Umbilical cord (tissue), 2 donors: ENCODE measurements around the gene TTC19. TPM values are rescaled to one million over a fixed set of nuclear protein-coding genes. Genes with fewer than 3 reads are reported as not detected.
"Not testable (repeated sequence)": the region's sequence is repeated elsewhere in the genome, so short reads cannot be mapped to it uniquely, and the experiment has no call there.

Experiments
- DNase-seq: peaks from one replicate; pipeline ENCODE4 v3.0.0-alpha.2; 2015; ENCODE audit warnings: low spot score
- total RNA-seq: library from RNA; depleted of rRNA; stranded (reverse); fragments of >200 nt; gene quantifications from one replicate; pipeline ENCODE4 v1.2.3, GENCODE V29; 2014; ENCODE audit warnings: low replicate concordance; ENCODE audit not compliant: insufficient read depth

The TTC19 gene
- total RNA-seq, 1 donor from 2014 or later: 43.8 TPM

- DNase-seq: no peak
These were observed 26.6 kb upstream of the TTC19 start for GRCh38 chr17:15973016-15973415.

DNA sequence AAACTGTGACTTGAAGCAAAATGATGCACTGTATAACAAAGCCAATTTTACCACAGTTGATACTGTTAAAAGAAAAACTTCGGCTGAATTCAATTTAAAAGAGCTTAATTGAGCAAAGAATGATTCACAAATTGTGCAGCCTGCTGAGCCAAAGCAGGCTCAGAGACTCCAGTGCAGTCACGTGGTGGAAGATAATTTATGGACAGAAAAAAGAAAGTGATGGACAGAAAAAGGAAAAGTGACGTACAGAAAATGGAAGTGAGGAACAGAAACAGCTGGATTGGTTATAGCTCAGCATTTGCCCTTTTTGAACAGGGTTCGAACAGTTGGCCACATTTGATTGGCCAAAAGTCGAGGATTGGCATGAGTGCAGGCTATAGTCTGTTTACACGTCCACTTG is 25.8 kb upstream of the TTC19 start:
- no peak for DNase-seq

DNA sequence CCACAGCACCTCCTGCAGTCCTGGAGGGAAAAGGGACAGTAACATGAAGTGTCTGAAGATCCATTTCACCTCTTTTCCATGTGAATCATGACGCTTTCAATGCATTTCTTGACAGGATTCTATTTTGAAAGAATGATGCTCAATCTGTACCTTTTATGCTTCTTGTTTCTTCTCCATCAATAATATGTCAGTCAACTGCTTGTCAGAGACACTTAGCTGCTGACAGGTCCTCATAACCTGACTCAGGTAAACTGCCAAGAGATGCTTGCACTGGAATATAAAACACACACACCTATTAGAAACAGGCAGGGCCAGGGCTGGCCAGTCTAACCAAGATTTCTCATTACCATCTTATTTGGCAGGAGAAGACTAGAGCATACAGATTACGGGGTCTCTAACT is 21.7 kb upstream of the TTC19 start:
- no peak for DNase-seq

- peak; percentile 18 for DNase-seq
These were observed 21.0 kb upstream of the TTC19 start for GRCh38 chr17:15978606-15979005.

DNA sequence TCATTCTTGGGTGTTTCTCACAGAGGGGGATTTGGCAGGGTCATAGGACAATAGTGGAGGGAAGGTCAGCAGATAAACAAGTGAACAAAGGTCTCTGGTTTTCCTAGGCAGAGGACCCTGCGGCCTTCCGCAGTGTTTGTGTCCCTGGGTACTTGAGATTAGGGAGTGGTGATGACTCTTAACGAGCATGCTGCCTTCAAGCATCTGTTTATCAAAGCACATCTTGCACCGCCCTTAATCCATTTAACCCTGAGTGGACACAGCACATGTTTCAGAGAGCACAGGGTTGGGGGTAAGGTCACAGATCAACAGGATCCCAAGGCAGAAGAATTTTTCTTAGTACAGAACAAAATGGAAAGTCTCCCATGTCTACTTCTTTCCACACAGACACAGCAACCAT is 20.6 kb upstream of the TTC19 start:
- DNase-seq: not testable (repeated sequence)

DNA sequence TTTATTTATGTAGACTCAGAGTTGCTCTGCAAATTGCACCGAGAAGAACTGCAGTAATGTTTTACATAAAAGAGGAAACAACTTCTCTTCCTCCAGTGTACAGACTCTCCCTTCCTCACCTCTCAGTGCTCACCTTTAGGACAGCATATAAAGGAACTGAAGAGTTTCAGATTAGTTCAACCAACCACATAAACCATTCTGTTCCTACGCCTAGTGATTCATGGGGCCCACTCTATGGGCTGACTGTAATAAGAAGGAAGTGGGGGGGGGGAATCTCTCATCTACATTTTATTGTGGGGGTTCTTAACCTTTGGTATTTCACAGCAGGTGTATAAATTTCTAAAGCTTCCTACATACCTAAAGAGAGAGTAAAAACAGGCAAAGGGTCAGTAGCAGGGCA is 18.4 kb upstream of the TTC19 start:
- DNase-seq: no peak

DNA sequence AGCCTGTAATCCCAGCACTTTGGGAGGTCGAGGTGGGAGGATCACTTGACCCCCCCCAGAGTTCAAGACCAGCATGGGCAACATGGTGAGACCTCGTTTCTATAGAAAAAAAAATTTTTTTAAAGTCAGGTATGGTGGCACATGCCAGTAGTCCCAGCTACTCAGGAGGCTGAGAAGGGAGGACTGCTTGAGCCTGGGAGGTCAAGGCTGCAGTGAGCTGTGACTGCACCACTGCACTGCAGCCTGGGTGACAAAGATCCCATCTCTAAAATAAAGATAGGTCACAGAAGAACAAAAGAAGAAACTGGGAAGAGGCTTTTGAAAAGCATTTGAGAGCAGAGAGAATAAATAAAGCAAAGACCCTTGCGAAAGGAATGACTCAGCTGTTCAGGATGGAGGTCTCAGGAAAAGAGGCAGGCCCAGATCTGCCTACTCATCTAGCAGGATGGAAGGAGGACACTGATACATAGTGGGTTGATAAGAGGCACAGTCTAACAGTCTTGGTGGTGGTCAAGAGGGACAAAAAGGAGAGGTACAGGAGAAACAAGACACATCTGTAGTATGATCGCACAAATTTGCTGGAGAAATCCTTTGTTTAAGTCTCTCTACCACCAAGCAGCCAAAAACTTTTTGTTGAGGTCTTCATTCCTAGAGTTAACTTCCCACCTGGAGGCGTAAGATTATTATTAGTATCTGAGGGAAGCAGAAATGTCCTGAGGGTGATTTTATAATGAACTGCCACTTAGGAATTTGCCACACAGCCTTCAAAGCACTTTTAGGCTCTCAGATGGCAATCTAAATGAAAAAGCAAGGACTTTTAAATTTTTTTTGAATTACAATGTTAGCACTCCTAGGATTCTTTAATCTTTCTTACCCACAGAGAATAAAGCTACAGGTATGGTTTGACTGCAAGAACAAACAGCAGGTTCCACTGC is 17.7 kb upstream of the TTC19 start:
- no peak for DNase-seq

DNA sequence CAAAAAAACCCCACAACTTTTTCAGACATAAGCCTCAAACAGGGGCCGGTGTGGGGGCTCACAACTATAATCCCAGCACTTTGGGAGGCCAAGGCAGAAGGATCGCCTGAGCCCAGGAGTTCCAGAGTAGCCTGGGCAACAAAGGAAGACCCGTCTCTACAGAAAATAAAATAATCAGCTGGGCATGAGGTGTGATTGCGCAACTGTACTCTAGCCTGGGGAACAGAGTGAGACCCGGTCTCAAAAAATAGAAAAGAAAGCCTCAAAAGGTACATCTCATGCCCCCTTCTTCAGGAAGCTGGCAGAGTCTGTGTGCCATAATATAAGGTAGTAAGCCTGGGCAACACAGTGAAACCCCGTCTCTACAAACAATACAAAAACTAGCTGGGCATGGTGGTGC is 3.3 kb upstream of the TTC19 start:
- no peak for DNase-seq

- peak; percentile 11 for DNase-seq
These were observed 1.5 kb upstream of the TTC19 start for GRCh38 chr17:15998031-15998562.

DNA sequence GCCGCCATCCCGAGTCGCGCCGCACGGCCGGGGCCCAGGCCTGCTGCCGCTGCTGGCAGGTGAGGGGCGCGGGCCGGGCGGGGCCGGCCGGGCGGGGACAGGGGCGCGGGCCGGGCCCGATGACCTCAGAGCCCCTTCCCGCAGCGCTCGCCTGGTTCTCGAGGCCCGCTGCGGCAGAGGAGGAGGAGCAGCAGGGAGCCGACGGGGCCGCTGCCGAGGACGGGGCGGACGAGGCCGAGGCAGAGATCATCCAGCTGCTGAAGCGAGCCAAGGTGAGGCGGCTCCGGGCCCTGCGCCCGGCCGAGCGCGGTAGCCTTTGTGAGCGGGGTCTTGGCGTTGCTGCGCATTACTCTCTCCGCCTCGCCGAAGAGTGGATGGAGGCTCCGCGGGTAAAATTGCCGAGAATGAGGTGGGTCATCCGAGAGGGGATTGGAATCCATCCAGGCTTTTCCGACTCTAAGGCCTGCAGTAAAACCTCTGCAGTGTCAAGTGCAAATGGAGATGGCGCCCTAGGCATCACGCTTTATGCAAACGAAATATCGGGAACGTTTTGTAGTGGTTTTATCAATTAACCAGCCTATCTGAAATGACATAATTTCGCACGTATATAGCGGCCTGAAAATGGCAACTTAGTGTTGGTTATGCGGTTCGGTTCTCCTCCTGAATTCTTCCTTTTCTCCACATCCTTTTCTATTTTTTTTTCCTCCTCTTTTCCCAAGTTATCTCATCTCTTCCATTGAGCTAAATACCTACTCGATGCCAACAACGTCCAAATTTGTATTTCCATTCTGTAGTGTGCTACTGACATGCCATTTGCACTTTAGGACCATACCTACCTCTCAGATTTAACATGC is 577 bp downstream of the TTC19 start:
- DNase-seq: peak; percentile 50

DNA sequence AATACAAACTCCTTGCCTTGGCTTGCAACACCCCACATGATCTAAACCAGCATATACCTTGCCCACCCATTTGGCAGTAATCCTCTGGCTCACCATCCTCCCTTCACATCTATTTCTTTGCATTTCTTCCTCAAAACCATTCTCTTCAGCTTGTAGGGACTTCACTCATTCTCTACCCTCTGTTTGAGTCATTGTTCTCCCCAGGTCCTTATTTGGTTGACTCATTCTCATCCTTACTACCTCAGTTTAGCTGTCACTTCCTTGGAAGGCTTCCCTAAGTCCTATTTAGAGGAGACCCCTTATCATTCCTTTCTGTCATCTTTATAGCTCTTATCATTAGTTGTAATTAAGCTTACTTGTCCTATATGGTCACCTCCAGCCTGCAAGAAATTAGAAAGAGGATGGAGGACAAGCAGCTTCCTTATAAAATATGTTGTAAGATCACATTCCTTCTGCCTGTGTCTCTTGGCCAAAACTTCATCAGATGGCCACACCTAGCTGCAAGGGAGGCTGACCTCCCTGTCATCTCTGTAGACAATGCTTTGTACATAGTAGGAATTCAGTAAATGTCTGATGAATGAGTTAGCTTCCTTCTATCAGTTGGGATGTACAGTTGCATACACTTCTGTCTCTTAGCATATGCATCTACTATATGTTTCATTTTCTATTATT is 1.7 kb downstream of the TTC19 start:
- no peak for DNase-seq

GRCh38 chr17:16002708-16003260 is 3.2 kb downstream of the TTC19 start:
- DNase-seq: no peak

DNA sequence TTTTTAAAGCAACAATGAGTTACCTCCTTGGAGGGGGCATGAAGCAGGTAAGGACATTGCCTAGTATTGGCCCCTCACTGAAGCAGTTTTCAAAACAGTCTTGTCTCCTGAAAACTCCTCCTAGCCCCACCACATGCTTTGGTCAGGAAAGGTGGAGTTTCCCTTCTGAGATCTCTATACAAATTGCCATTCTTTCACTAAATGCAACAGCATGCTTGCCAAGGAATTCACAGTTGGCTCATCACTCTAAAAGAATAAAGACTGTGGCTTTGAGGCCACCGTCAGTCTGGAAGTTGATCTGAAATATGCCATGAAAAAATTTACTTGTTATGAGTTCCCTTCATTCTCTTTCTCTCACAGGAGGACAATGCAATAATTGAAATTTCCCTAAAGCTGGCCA is 4.2 kb downstream of the TTC19 start:
- DNase-seq: no peak

GRCh38 chr17:16005636-16006035 is 6.0 kb downstream of the TTC19 start:
- DNase-seq: peak; percentile 59

- no peak for DNase-seq
These were observed 7.8 kb downstream of the TTC19 start for GRCh38 chr17:16007439-16007838.

DNA sequence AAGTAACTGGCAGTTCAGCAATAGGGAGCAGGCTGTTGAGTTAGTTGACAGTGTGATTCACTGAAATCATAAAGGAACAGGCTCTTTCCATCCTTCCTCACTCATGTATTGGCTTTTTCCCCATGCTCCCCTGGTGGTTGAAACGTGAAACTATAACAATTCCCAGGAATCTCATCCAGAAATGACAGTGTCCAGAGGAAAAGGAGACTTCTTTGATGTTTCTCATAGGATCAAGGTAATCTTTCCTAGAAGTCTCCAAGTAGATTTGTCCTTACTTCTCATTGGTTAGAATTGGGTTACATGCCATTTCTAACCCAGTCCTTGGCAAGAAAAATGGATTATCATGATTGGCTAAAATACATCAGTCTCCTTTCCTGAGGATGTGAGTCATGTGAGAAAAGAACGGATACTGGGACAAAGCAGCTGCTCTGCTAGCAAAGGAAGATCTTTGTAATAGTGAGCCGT is 14.4 kb downstream of the TTC19 start:
- DNase-seq: peak; percentile 78

DNA sequence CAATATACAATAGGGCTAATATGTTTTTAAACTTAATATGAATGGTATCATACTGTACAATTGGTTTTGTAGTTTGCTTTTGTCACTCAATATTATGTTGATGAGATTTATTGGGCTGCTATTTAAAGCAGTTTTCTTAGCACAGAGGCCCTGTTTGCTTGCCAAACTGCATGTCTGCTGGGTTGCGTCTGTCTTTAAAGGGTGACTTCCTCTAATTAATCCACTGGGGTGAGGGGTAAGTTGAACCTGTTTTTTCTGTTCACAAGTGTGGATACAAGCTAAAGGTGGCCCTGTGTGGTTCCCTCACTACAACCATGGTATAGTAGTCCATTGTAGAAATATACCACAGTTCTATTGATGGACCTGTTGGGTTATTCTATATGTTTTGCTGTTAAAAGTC is 19.7 kb downstream of the TTC19 start:
- DNase-seq: no peak

- DNase-seq: no peak
These were observed 24.3 kb downstream of the TTC19 start for GRCh38 chr17:16023881-16024280.

DNA sequence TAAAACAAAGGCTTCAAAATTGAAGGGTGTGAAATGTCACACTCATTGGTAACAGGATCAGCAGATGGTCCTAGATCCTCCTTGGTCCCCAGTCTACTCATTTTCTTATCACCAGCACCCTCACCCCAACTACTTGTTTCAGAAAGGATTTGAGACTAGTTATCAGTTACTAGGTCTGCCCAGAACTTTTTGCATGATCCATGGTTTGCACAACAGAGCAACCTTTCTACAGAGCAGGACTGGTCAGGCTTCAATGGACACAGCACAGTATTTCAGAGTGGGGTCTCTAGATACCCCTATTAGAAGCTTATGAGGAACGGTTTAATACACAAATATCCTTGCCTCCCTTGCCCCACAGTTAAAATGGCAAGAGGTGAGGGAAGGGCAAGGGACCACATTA is 25.6 kb downstream of the TTC19 start:
- DNase-seq: no peak

DNA sequence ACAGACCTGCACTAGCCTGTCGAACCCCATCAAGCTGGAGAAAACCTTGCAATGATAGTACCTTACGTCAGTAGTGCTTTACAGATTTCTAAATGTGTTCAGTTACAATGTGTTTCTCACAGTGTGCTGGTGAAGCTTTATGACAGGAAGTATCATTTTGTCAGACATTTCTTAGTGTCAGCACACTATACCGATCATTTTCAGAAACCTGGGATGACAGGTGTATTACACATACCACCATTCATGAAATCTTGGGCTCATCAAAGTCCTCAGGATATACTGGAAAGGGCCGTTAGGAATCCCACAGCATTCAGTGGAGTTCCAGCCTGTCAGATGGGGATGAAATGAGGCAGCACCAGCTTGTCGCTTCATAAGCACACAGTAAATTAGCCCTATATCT is 27.3 kb downstream of the TTC19 start:
- no peak for DNase-seq
